GM19328 (cell line): ENCODE data around the gene GNG2.
A peak's percentile ranks its signal among the peaks of the same experiment; 100 is the strongest.

Experiments used
- ATAC-seq: cut with Tn5 transposase; IDR thresholded peaks from one replicate; pipeline ENCODE4 v1.9.1; 2021; ENCODE audit warnings: mild to moderate bottlenecking, moderate library complexity; ENCODE audit not compliant: unreplicated experiment

Gene GNG2

GRCh38 chr14:51855234-51855633 is 5.2 kb upstream of the GNG2 start:
- ATAC-seq = no peak

GRCh38 chr14:51856792-51857296 is 3.6 kb upstream of the GNG2 start:
- no peak for ATAC-seq

- ATAC-seq = no peak
Measured at GRCh38 chr14:51859131-51859530, 1.3 kb upstream of the GNG2 start.

GRCh38 chr14:51860825-51861499 is 550 bp downstream of the GNG2 start:
- no peak for ATAC-seq

- ATAC-seq = no peak
Measured at GRCh38 chr14:51862176-51862796, 1.9 kb downstream of the GNG2 start.

GRCh38 chr14:51862860-51863259 is 2.4 kb downstream of the GNG2 start:
- no peak for ATAC-seq

GRCh38 chr14:51865953-51866747 is 5.7 kb downstream of the GNG2 start:
- no peak for ATAC-seq

GRCh38 chr14:51867741-51868140 is 7.3 kb downstream of the GNG2 start:
- ATAC-seq = no peak

- no peak for ATAC-seq
Measured at GRCh38 chr14:51868405-51868804, 8.0 kb downstream of the GNG2 start.

- ATAC-seq = no peak
Measured at GRCh38 chr14:51869411-51870100, 9.1 kb downstream of the GNG2 start.

GRCh38 chr14:51870606-51871005 is 10.2 kb downstream of the GNG2 start:
- ATAC-seq = no peak

- ATAC-seq = no peak
Measured at GRCh38 chr14:51871846-51872245, 11.4 kb downstream of the GNG2 start.

- no peak for ATAC-seq
Measured at GRCh38 chr14:51872396-51872795, 12.0 kb downstream of the GNG2 start.

- peak; percentile 81 for ATAC-seq
Measured at GRCh38 chr14:51873221-51873893, 12.9 kb downstream of the GNG2 start.

- no peak for ATAC-seq
Measured at GRCh38 chr14:51877810-51878209, 17.4 kb downstream of the GNG2 start.

GRCh38 chr14:51879170-51879569 is 18.8 kb downstream of the GNG2 start:
- peak; percentile 46 for ATAC-seq

GRCh38 chr14:51880835-51881580 is 20.6 kb downstream of the GNG2 start:
- ATAC-seq = no peak

- ATAC-seq = no peak
Measured at GRCh38 chr14:51881636-51882035, 21.2 kb downstream of the GNG2 start.

GRCh38 chr14:51883232-51883631 is 22.8 kb downstream of the GNG2 start:
- ATAC-seq = no peak
